IMR-90 (cell line): ENCODE results near the gene PINK1.

Experiments
- FOS ChIP-seq: fragments of 150-350 bp; IDR thresholded peaks from 2 replicates; pipeline ENCODE4 v1.6.1; 2016; ENCODE audit warnings: low read depth, low read length
- MAZ ChIP-seq: IDR thresholded peaks from 2 replicates; pipeline ENCODE4 v1.6.1; 2012; ENCODE audit warnings: low read depth, mild to moderate bottlenecking, low read length, improper control_type of control experiment, moderate library complexity, borderline replicate concordance
- POLR2A ChIP-seq: IDR thresholded peaks from 2 replicates; pipeline ENCODE4 v1.6.1; 2012; ENCODE audit warnings: mild to moderate bottlenecking, low read depth, low read length
- RFX5 ChIP-seq: IDR thresholded peaks from 2 replicates; pipeline ENCODE4 v1.8.0; 2012; ENCODE audit warnings: low read depth, mild to moderate bottlenecking, low read length, moderate library complexity
- TF ChIP-seq, protein P1 (sequence below): conservative IDR thresholded peaks from 2 replicates; pipeline ENCODE4 v1.5.1; 2012; ENCODE audit warnings: mild to moderate bottlenecking, low read depth, low read length, improper control_type of control experiment

DNA sequence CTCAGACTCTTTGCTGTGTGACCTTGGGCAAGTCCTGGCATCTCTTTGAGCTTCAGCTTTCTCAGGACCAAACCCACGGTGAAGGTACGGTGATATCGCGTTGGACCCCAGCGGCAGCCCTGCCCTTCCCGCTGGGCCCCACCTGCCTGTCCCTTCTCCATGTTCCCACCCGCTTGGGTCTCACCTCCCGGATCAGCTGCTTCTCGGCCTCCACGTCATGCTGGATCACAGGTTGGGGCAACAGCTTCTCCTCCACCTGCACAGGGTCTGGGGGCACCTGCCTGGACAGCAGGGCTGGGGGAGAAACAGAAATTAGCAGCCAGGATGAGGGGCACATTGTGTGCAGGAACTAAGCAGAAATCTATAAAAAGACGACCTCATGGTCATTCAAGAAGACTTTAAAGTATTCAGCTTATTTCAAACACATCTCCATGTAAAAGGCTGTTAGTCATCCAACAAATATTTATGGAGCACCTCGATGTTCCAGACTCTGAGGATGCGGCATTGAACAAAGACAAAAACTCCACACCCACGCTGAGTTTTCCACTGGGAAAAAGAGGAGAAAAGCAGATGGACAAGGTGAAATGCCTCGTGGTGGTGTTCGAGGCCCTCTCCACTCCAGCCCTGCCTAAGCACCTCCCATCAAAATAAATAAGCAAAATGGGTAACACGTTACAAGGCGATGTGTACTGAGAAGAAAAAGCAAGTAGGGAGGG is 65.1 kb downstream of the PINK1 start:
- TF ChIP-seq POLR2A, result no peak
- TF ChIP-seq FOS, result peak; percentile 49; the same call in 1 of the 2 replicates
- TF ChIP-seq, protein P1, sequence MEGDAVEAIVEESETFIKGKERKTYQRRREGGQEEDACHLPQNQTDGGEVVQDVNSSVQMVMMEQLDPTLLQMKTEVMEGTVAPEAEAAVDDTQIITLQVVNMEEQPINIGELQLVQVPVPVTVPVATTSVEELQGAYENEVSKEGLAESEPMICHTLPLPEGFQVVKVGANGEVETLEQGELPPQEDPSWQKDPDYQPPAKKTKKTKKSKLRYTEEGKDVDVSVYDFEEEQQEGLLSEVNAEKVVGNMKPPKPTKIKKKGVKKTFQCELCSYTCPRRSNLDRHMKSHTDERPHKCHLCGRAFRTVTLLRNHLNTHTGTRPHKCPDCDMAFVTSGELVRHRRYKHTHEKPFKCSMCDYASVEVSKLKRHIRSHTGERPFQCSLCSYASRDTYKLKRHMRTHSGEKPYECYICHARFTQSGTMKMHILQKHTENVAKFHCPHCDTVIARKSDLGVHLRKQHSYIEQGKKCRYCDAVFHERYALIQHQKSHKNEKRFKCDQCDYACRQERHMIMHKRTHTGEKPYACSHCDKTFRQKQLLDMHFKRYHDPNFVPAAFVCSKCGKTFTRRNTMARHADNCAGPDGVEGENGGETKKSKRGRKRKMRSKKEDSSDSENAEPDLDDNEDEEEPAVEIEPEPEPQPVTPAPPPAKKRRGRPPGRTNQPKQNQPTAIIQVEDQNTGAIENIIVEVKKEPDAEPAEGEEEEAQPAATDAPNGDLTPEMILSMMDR, result no peak
- no peak for TF ChIP-seq RFX5
- TF ChIP-seq MAZ, result no peak
